ENCODE results near the gene CIZ1.
A peak's percentile ranks its signal among the peaks of the same experiment; 100 is the strongest.
"Not testable (repeated sequence)": the region's sequence is repeated elsewhere in the genome, so short reads cannot be mapped to it uniquely, and the experiment has no call there.

The CIZ1 gene

DNA sequence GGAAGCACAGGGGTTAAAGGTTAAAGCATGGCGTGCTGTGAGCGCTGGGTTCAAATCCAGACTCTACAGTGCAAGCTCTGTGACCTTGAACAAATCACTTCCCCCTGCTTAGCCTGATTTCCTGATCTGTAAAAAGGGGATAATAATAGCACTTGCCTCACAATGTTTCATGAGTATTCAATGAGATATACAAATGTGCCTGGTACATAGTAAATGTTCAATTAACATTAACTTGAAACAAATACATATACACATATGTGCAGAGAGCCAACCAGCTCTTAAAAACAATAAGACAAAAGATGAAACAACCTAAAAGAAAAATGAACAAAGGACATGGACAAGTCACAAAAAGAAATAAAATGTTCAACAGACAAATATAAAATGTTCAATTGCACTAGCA is 4.0 kb downstream of the CIZ1 start:
- no peaks in the 10 kb centered on the region for H3K9me3 Mint-ChIP-seq
- H3K4me3 Mint-ChIP-seq, result no peak overlapping the region
- no peaks in the 10 kb centered on the region for H3K27me3 Mint-ChIP-seq (ENCODE audit: low read depth)
- no peak overlapping the region for H3K27ac Mint-ChIP-seq
- H3K36me3 Mint-ChIP-seq (ENCODE audit: low read depth), result peaks cover 40% of the 10 kb centered on the region
- H3K4me1 Mint-ChIP-seq (ENCODE audit: low read depth), result peaks cover 22% of the 10 kb centered on the region

DNA sequence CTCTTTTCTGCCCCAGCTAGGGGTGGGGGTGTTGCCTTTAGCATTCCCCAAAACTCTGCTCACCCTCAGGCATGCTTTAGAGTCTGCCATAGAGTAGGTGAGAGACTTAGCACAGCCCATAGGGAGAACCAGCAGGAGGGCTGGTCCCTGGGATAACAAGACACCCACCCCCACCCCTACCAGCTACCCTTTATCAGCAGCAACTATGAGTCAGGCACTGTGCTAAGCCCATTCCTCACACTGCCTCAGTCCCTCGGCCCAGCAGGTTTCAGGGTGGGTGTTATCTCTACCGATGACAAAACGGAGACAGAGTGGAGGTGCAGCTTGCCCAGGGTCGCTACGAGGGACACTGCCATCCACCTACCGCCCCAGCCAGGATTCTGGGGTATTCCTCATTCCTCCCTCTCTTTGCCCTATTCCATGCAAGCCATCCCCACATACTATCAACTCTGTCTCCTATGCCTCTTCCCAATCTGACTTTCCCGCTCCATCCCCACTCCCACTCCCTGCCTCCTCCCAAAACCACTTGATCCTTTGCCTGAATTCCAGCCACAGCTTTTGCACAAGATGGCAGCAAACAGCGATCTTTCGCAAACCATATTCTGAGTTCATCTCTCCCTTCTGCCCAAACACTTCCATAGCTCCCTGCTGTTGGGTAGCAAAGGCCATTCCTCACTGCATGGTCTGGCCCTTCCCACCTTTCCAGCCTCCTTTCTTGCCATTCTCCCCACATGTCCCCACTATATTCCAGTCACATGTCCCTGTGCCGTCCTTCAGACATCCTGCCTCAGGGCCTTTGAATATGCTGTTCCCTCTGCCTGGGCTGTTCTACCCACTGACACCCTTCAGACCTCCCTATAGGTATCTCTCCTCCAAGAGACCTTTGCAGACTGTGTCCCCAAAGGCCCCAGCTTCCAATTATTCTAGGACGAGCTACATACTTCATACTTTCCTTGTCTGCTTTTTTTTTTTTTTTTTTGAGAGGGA is 5.1 kb downstream of the CIZ1 start:
- H3K9me3 Mint-ChIP-seq, result no peaks in the 10 kb centered on the region
- H3K36me3 Mint-ChIP-seq (ENCODE audit: low read depth), result peaks cover 43% of the 10 kb centered on the region
- peak overlapping the region; percentile 12 for H3K27ac Mint-ChIP-seq
- peaks cover 18% of the 10 kb centered on the region for H3K4me1 Mint-ChIP-seq (ENCODE audit: low read depth)
- no peaks in the 10 kb centered on the region for H3K27me3 Mint-ChIP-seq (ENCODE audit: low read depth)
- no peak overlapping the region for H3K4me3 Mint-ChIP-seq

DNA sequence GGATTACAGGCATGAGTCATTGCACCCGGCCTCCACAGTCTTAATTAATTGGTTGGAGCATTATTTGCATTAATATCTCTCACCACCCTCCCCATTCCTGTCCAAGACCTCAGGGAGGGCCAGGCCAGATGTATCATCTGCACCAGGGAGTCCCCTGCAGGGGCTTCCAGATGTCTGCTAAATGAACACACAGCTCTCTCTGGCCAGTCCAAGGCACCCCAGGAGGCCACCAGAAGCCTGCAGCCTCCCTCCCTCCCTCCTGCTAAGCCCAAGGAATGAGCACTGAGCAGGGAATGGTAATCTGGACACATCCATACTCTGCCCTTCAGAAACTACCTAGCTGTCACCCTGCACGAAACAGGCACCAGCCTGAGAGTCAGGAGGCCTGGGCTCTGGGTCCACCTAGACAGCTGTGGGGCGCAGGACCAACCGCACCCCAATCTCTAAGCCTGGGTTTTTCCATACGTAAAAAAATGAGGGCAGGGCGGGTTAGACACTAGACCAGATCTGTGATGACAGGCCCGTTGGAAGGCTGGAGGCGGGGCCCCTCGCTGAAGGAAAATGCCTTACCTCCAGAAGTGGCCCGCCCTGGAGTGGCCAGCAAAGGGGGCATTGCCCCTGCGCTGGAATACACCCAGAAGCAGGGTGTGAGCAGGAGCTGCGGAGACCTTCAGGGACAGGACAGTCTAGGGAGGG is 8.3 kb downstream of the CIZ1 start:
- Mint-ChIP-seq H3K36me3 (ENCODE audit: low read depth) (peaks cover 52% of the 10 kb centered on the region), H3K4me1 (ENCODE audit: low read depth) (peaks cover 6% of the 10 kb centered on the region), H3K9me3 (peaks cover 4% of the 10 kb centered on the region), H3K27ac (no peak overlapping the region), H3K27me3 (ENCODE audit: low read depth) (no peaks in the 10 kb centered on the region), H3K4me3 (no peak overlapping the region)

DNA sequence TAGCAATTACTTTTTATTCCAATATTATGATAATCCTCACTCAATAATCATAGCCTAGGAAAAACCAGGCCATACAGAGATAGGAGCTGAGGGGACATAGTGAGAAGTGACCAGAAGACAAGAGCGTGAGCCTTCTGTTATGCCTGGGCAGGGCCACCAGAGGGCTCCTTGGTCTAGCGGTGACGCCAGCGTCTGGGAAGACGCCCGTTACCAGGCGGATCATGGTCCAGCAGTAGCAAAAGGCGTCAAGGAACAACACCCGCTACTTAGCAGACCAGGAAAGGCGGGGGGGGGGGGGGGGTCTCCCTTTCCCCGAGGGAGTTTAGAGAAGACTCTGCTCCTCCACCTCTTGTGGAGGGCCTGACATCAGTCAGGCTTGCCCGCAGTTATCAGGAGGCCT is 9.9 kb downstream of the CIZ1 start:
- peaks cover 52% of the 10 kb centered on the region for H3K36me3 Mint-ChIP-seq (ENCODE audit: low read depth)

DNA sequence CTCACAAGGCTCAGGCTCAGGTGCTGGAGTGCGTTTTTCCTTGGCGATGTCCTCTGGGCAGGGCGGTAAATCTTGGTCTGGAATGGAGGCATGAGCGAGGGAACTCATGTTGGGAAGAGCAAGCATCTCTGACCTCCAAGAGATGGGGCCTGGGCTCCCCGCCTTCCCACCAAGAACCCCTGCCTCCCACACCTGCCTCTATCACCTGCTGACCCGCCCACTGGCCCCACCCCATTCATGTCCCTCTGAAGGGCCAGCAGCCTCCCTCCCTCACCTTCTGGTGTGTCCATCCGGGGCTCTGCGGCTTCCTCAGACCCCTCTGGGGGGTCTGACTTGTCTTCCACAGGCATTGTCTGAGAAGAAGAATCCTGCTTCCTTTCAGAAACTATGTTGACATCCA is 10.9 kb downstream of the CIZ1 start:
- Mint-ChIP-seq H3K27me3 (ENCODE audit: low read depth) (no peaks in the 10 kb centered on the region), H3K36me3 (ENCODE audit: low read depth) (peaks cover 49% of the 10 kb centered on the region), H3K4me1 (ENCODE audit: low read depth) (peaks cover 2% of the 10 kb centered on the region), H3K27ac (no peak overlapping the region), H3K9me3 (peaks cover 4% of the 10 kb centered on the region), H3K4me3 (no peak overlapping the region)

More for the DNA sequence above, 9.9 kb downstream of the CIZ1 start:
- not testable (repeated sequence) for H3K27me3 Mint-ChIP-seq (ENCODE audit: low read depth); H3K27ac Mint-ChIP-seq; H3K4me3 Mint-ChIP-seq; H3K4me1 Mint-ChIP-seq (ENCODE audit: low read depth); H3K9me3 Mint-ChIP-seq

DNA sequence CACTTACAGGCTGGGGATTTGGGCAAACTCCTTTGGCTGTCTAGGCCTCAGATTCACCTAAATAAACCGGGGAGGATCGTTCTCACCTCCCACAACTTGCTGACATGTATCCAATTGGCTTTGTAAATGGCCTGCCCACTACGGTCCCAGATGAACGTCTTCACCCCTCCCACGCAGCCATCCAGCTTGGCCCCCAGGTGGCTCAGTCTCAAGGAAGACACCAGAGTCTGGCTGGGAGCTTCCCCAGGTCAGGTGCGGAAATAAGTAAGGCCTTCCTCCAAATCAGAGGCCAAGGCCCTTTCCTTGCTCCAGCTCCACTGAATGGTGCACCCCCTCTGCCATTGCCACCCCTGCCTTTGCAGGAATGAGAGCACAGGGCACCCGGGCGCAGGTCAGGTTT is 11.4 kb downstream of the CIZ1 start:
- H3K4me1 Mint-ChIP-seq (ENCODE audit: low read depth), result peaks cover 2% of the 10 kb centered on the region
- no peak overlapping the region for H3K27ac Mint-ChIP-seq
- H3K4me3 Mint-ChIP-seq, result no peak overlapping the region
- no peaks in the 10 kb centered on the region for H3K27me3 Mint-ChIP-seq (ENCODE audit: low read depth)
- peaks cover 53% of the 10 kb centered on the region for H3K36me3 Mint-ChIP-seq (ENCODE audit: low read depth)
- H3K9me3 Mint-ChIP-seq, result peaks cover 4% of the 10 kb centered on the region

DNA sequence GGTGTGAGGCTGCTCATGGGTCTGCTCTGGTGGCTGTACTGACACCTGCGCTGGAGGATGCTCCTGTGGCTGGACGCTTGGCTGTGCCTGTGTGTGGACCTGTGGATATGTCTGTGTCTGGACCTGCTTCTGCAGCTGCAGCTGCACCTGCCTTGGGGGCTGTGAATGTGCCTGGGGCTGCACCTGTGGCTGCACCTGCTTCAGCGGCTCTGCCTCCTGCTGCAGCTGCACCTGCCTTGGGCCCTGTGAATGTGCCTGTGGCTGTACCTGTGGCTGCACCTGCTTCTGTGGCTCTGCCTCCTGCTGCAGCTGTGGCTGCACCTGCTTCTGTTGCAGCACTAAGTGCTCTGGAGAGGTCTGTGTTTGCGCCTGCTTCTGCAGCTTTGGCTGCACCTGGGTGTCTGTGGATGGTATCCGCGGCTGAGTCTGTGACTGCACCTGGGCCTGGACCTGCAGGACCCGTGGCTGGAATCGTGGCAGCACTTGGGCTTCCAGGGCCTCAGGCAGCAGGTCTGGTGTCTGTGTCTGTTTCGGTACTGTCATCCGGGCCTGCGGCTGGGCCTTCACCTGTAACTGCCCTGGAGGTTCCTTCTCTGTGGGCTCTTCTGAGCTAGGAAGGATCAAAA is 12.5 kb downstream of the CIZ1 start:
- peaks cover under 1% of the 10 kb centered on the region for H3K4me1 Mint-ChIP-seq (ENCODE audit: low read depth)
- no peak overlapping the region for H3K27ac Mint-ChIP-seq
- H3K27me3 Mint-ChIP-seq (ENCODE audit: low read depth), result no peaks in the 10 kb centered on the region
- H3K9me3 Mint-ChIP-seq, result peaks cover 4% of the 10 kb centered on the region
- H3K36me3 Mint-ChIP-seq (ENCODE audit: low read depth), result peaks cover 53% of the 10 kb centered on the region
- no peak overlapping the region for H3K4me3 Mint-ChIP-seq

DNA sequence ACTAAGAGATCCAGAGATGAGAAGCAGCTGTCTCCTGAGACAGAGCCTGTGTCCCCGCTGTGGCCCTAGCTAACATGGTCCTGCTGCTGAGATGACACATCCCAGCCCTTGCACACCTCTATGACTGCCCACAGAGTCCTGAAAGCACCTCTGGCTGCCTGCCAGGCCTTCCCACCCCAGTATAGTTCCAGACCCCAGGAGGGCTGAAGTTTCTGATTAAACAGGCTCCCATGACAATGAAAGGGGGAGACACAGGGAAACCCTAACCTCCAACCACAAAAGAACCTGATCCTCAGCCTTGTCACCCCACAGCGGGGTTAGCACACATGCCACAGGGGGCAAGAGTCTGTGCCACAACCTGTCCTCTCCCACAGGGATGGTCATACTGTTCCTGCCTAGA is 15.6 kb downstream of the CIZ1 start:
- H3K4me3 Mint-ChIP-seq, result no peak overlapping the region
- H3K36me3 Mint-ChIP-seq (ENCODE audit: low read depth), result peaks cover 40% of the 10 kb centered on the region
- peaks cover 4% of the 10 kb centered on the region for H3K9me3 Mint-ChIP-seq
- no peaks in the 10 kb centered on the region for H3K27me3 Mint-ChIP-seq (ENCODE audit: low read depth)
- no peaks in the 10 kb centered on the region for H3K4me1 Mint-ChIP-seq (ENCODE audit: low read depth)
- no peak overlapping the region for H3K27ac Mint-ChIP-seq

DNA sequence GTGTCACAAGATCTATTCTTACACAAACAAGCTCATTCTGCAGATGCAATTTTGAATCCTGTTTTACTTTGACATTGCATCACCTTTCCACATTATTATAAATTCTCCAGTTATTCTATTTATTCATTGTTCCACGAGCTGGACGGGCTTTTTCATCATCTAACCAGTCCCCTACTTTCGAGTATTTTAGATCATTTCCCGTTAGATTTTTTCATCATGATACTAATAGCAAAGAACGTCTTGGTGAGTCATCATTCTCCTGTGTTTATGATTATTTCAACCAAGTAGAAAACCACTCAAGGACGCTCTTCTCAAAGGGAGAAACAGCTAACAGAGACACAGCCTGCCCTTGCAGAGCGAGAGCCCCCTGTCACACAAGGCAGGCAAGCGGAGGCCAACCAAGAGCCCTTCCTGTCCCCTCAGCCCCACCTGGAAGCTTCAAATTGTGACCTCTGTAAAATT is 16.2 kb downstream of the CIZ1 start:
- no peak overlapping the region for H3K4me3 Mint-ChIP-seq
- no peaks in the 10 kb centered on the region for H3K4me1 Mint-ChIP-seq (ENCODE audit: low read depth)
- peaks cover 34% of the 10 kb centered on the region for H3K36me3 Mint-ChIP-seq (ENCODE audit: low read depth)
- no peak overlapping the region for H3K27ac Mint-ChIP-seq
- no peaks in the 10 kb centered on the region for H3K27me3 Mint-ChIP-seq (ENCODE audit: low read depth)
- H3K9me3 Mint-ChIP-seq, result peaks cover 4% of the 10 kb centered on the region

DNA sequence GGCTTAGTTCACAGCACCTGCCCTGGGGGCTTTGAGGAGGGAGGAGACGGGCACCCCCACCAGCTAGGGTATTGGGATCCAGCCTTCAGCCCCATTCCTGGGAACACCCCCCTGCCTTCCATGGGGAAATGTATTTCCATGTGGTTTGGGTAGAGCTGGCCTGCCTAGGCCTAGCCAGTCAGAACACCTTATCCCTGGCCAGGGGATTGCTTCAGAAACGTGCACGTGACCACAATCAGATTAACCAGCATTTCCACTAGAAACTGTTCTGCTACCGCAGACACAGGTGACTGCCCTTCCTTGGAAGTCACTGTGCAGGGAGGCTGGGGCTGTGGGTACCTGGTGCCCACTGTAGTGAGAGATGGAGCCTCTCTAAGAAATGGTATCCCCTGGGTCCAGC is 17.3 kb downstream of the CIZ1 start:
- Mint-ChIP-seq H3K4me1 (ENCODE audit: low read depth) (no peaks in the 10 kb centered on the region), H3K27me3 (ENCODE audit: low read depth) (no peaks in the 10 kb centered on the region), H3K9me3 (peaks cover 3% of the 10 kb centered on the region), H3K4me3 (no peak overlapping the region), H3K36me3 (ENCODE audit: low read depth) (peaks cover 29% of the 10 kb centered on the region), H3K27ac (no peak overlapping the region)

DNA sequence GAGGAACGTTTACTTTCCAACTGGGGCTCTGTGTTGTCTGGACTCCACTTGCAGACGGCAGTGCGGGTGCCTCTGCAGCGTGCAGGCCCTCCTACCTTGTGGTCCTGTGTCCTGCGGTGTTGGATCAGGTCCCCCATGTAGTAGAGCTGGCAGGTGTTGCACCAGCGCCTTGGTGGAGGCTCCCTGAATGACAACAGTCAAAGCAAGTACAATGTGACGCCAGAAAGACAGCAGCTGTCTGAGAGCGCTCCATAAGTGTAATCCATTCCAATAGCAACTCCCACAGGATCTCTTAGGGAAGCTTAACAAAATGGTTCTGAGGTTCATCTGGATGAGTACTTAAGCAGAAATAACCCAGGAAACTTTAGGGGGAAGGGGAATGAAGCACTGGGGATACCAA is 21.4 kb downstream of the CIZ1 start:
- Mint-ChIP-seq H3K27ac (no peak overlapping the region), H3K27me3 (ENCODE audit: low read depth) (no peaks in the 10 kb centered on the region), H3K4me3 (no peak overlapping the region), H3K9me3 (no peaks in the 10 kb centered on the region), H3K4me1 (ENCODE audit: low read depth) (peaks cover 2% of the 10 kb centered on the region), H3K36me3 (ENCODE audit: low read depth) (peaks cover 18% of the 10 kb centered on the region)

DNA sequence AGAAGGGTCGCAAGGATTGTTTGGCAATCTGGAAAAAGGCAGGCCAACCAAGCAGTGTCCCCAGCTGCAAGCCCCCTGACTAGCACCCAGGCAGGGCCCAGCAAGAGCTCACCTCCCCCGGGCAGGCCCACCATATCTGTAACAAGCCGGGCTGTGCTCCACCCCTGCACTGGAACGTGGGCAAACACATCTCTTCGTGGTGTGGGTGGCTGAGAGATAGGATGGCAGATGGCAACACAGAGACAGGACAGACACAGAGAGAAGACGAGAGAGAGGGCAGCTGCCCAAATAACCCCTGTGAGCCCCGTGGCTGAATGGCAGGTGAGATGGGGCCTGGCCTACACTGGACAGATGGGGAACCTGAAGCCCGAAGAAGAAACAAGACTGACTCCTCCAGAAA is 21.9 kb downstream of the CIZ1 start:
- H3K36me3 Mint-ChIP-seq (ENCODE audit: low read depth), result peaks cover 19% of the 10 kb centered on the region
- H3K27ac Mint-ChIP-seq, result no peak overlapping the region
- H3K9me3 Mint-ChIP-seq, result no peaks in the 10 kb centered on the region
- H3K4me3 Mint-ChIP-seq, result no peak overlapping the region
- H3K27me3 Mint-ChIP-seq (ENCODE audit: low read depth), result no peaks in the 10 kb centered on the region
- peaks cover 2% of the 10 kb centered on the region for H3K4me1 Mint-ChIP-seq (ENCODE audit: low read depth)

DNA sequence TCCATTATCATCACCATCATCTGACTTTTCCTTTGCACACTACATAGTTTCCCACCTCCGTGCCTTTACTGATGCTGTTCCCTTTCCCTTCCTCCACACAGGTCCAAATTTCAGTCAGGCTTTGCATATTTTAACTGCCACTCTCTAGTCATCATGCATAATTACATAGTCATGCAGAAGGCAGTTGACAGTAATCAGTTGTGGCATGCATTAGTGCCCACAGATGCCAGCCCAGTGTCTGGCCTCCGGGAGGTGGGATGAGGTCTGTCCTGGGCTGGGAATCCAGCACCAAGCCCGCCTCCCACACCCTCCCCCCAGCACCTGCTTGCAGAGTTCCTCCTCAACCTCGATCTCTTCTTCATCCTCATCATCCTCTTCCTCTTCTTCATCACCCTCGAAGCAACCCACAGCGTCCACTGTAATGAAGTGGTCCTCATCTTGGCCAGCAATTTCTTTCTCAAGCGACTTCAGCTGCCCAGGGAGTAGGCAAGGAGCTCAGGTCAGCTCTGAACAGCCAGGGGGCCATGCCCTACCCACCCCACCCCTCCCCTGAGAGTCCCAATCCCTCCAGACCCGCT is 22.6 kb downstream of the CIZ1 start:
- H3K27me3 Mint-ChIP-seq (ENCODE audit: low read depth), result no peaks in the 10 kb centered on the region
- no peak overlapping the region for H3K27ac Mint-ChIP-seq
- H3K4me3 Mint-ChIP-seq, result no peak overlapping the region
- H3K36me3 Mint-ChIP-seq (ENCODE audit: low read depth), result peaks cover 21% of the 10 kb centered on the region
- H3K4me1 Mint-ChIP-seq (ENCODE audit: low read depth), result peaks cover 2% of the 10 kb centered on the region
- H3K9me3 Mint-ChIP-seq, result no peaks in the 10 kb centered on the region

DNA sequence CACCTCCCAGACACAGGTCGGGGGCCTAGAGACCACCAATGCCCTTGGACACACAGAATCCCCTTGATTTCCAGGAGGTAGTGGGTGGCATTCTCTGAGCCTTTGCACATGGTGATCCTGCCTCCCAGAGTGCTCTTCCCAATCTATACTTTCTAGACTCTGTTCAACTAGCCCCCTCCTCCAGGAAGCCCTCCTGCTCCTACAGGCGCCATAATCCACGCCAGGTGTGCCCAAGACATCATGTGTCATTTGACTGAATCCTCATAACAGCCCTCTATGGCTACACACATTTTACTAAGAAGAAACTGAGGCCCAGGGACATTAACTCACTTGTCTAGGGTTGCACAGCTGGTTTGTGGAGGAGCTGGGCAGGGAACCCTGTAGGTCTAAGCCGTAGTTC is 24.2 kb downstream of the CIZ1 start:
- Mint-ChIP-seq H3K36me3 (ENCODE audit: low read depth) (peaks cover 21% of the 10 kb centered on the region), H3K27ac (no peak overlapping the region), H3K4me1 (ENCODE audit: low read depth) (peaks cover 6% of the 10 kb centered on the region)

More for the DNA sequence above, 24.2 kb downstream of the CIZ1 start:
- H3K4me3 Mint-ChIP-seq, result no peak overlapping the region
- H3K9me3 Mint-ChIP-seq, result no peaks in the 10 kb centered on the region
- no peaks in the 10 kb centered on the region for H3K27me3 Mint-ChIP-seq (ENCODE audit: low read depth)

All from T-helper 1 cell treated with Interleukin-12 subunit alpha and Interleukin-12 subunit beta and Interleukin-4 antibody, amounts not matched to agents 30 μg/mL and 1 μg/mL, for 36 hours (primary cell).